GM12878 (cell line): ENCODE data around the gene AFG1L. TPM values are rescaled to one million over a fixed set of nuclear protein-coding genes. Genes with fewer than 3 reads are reported as not detected.

ENCODE experiments used
- ATF7 ChIP-seq: fragments of 450-650 bp; IDR thresholded peaks from 2 replicates; pipeline ENCODE4 v1.6.1; 2016; ENCODE audit warnings: low read depth, mild to moderate bottlenecking
- BACH1 ChIP-seq: fragments of 450-650 bp; IDR thresholded peaks from 2 replicates; pipeline ENCODE4 v1.6.1; 2017; ENCODE audit warnings: mild to moderate bottlenecking, borderline replicate concordance
- CREB1 ChIP-seq: IDR thresholded peaks from 2 replicates; pipeline ENCODE4 v1.6.1; 2012; ENCODE audit warnings: low read depth, mild to moderate bottlenecking, inconsistent platforms
- ESRRA ChIP-seq: IDR thresholded peaks from 2 replicates; pipeline ENCODE4 v1.6.1; 2012; ENCODE audit warnings: mild to moderate bottlenecking, low read length, improper control_type of control experiment
- HDGF ChIP-seq: fragments of 450-650 bp; IDR thresholded peaks from 2 replicates; pipeline ENCODE4 v1.6.1; 2016; ENCODE audit warnings: antibody characterized with exemption
- JUNB ChIP-seq: IDR thresholded peaks from 2 replicates; pipeline ENCODE4 v1.6.1; 2016; ENCODE audit warnings: antibody characterized with exemption, mild to moderate bottlenecking
- PML ChIP-seq: IDR thresholded peaks from 2 replicates; pipeline ENCODE4 v1.6.1; 2012; ENCODE audit warnings: low read length, inconsistent platforms
- POU2F2 ChIP-seq: IDR thresholded peaks from 3 replicates; pipeline ENCODE4 v1.6.1; 2011; ENCODE audit warnings: low read depth, mild to moderate bottlenecking, low read length, borderline replicate concordance
- RAD51 ChIP-seq: fragments of 450-650 bp; IDR thresholded peaks from 2 replicates; pipeline ENCODE4 v1.6.1; 2016; ENCODE audit warnings: moderate library complexity, mild to moderate bottlenecking, inconsistent platforms
- RUNX3 ChIP-seq: IDR thresholded peaks from 2 replicates; pipeline ENCODE4 v1.6.1; 2012; ENCODE audit warnings: low read length, inconsistent platforms
- SMAD1 ChIP-seq: fragments of 450-650 bp; IDR thresholded peaks from 2 replicates; pipeline ENCODE4 v1.6.1; 2018; ENCODE audit warnings: mild to moderate bottlenecking, low read depth; ENCODE audit not compliant: partially characterized antibody
- SMAD5 ChIP-seq: IDR thresholded peaks from 2 replicates; pipeline ENCODE4 v1.6.1; 2016; ENCODE audit warnings: antibody characterized with exemption, low read depth
- SMC3 ChIP-seq: IDR thresholded peaks from 2 replicates; pipeline ENCODE4 v1.6.1; 2011; ENCODE audit warnings: low read length, improper control_type of control experiment, borderline replicate concordance
- SPI1 ChIP-seq: IDR thresholded peaks from 2 replicates; pipeline ENCODE4 v1.6.1; 2011; ENCODE audit warnings: low read depth, mild to moderate bottlenecking, low read length, moderate library complexity, borderline replicate concordance; ENCODE audit not compliant: insufficient read depth
- SRF ChIP-seq, 2 experiments: IDR thresholded peaks; 2 replicates each; pipeline ENCODE4 v1.6.1; 2011; ENCODE audit warnings: low read depth in 2 of 2, low read length in 2 of 2, mild to moderate bottlenecking in 1 of 2, moderate library complexity in 1 of 2
- ZNF384 ChIP-seq: IDR thresholded peaks from 2 replicates; pipeline ENCODE4 v1.6.1; 2012; ENCODE audit warnings: low read depth, mild to moderate bottlenecking, low read length, improper control_type of control experiment, borderline replicate concordance
- ZSCAN29 ChIP-seq: fragments of 450-650 bp; IDR thresholded peaks from 2 replicates; pipeline ENCODE4 v1.6.1; 2017; ENCODE audit warnings: mild to moderate bottlenecking, moderate library complexity
- polyA plus RNA-seq, 11 experiments: library from polyadenylated mRNA; depleted of rRNA in 4 of 11; unstranded in 6 of 11; stranded (reverse) in 5 of 11; fragments of >200 nt; fragmentation: Nextera tagmentation in 4 of 11; fragmentation: Illumina TruSeq in 1 of 11; extraction: Ambion mirVana in 4 of 11; extraction: Trizol in 1 of 11; gene quantifications; 1 replicate in 1 of 11; 2 replicates in 10 of 11; pipeline versions ENCODE4 v1.2.1 to v1.2.3, GENCODE V29; 2011 to 2016; ENCODE audit warnings: inconsistent platforms in 2 of 11, missing spikeins in 2 of 11, low read depth in 1 of 11
- total RNA-seq, 4 experiments: library from RNA; depleted of rRNA in 3 of 4; stranded (reverse); fragments of >200 nt in 3 of 4; fragmentation: Illumina TruSeq in 1 of 4; extraction: Trizol in 1 of 4; gene quantifications; 2 replicates each; pipeline versions ENCODE4 v1.2.1 to v1.2.3, GENCODE V29; 2013 to 2021
- TF ChIP-seq, protein P1 (sequence below): fragments of 450-650 bp; IDR thresholded peaks from 2 replicates; pipeline ENCODE4 v1.6.1; 2017; ENCODE audit warnings: mild to moderate bottlenecking
- TF ChIP-seq, protein P2 (sequence below): fragments of 450-650 bp; IDR thresholded peaks from 2 replicates; pipeline ENCODE4 v1.6.1; 2017; ENCODE audit warnings: low read depth, mild to moderate bottlenecking, moderate library complexity
- TF ChIP-seq, protein P3 (sequence below): IDR thresholded peaks from 2 replicates; pipeline ENCODE4 v1.6.1; 2012; ENCODE audit warnings: low read depth, low read length, improper control_type of control experiment
- TF ChIP-seq, protein P4 (sequence below): IDR thresholded peaks from 2 replicates; pipeline ENCODE4 v1.6.1; 2011; ENCODE audit warnings: low read depth, mild to moderate bottlenecking, low read length, moderate library complexity, borderline replicate concordance; ENCODE audit errors: extremely low read depth
- TF ChIP-seq, protein P5 (sequence below): fragments of 450-650 bp; IDR thresholded peaks from 2 replicates; pipeline ENCODE4 v1.6.1; 2016; ENCODE audit warnings: mild to moderate bottlenecking
- TF ChIP-seq, protein P6 (sequence below), 3 experiments: IDR thresholded peaks in 2 of 3; conservative IDR thresholded peaks in 1 of 3; 2 replicates each; pipeline ENCODE4 v1.5.1; 2011; ENCODE audit warnings: low read depth in 3 of 3, low read length in 3 of 3, mild to moderate bottlenecking in 3 of 3, control low read depth in 2 of 3, moderate library complexity in 2 of 3, inconsistent platforms in 1 of 3, mixed read lengths in 1 of 3; ENCODE audit not compliant: control insufficient read depth in 2 of 3, insufficient read depth in 1 of 3; ENCODE audit errors: extremely low read depth in 1 of 3

The AFG1L gene
- total and polyA plus RNA-seq, 10 of the 15 experiments (the other 5 are each of a cell fraction or from before 2014, with no cell fraction given) = 2.3 to 9.0 (median 4.3) TPM

DNA sequence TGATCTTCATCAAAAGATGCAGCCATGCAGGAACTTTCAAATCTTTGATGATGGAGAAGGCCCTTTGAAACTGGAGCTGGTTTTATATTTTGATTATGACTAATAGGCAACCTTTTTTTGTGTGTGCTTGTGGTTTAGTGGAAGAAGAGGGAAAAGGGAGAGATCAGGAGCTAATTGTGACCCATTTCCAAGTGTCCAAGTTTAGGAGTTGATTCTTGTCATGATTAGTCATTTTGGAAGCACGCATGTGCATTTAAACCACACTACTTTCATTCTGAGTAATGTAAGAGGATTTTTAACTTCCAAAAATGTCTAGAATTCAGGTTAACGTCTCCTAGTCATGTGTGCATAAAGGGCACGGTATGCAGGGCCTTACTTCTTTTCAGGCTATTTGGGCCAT, 269.3 kb downstream of the AFG1L start (continued):
- TF ChIP-seq, protein P1, sequence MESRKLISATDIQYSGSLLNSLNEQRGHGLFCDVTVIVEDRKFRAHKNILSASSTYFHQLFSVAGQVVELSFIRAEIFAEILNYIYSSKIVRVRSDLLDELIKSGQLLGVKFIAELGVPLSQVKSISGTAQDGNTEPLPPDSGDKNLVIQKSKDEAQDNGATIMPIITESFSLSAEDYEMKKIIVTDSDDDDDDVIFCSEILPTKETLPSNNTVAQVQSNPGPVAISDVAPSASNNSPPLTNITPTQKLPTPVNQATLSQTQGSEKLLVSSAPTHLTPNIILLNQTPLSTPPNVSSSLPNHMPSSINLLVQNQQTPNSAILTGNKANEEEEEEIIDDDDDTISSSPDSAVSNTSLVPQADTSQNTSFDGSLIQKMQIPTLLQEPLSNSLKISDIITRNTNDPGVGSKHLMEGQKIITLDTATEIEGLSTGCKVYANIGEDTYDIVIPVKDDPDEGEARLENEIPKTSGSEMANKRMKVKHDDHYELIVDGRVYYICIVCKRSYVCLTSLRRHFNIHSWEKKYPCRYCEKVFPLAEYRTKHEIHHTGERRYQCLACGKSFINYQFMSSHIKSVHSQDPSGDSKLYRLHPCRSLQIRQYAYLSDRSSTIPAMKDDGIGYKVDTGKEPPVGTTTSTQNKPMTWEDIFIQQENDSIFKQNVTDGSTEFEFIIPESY = no peak
- TF ChIP-seq SRF (IDR thresholded peaks at IDR 0.05; ENCODE audit: low read depth in 2 of 2, low read length in 2 of 2) (0 out of 4 replicates have a peak, but pooled peaks of 1 of the 2 experiments have one; percentile 57), CREB1 (peak; percentile 70; the same call in 1 of the 2 replicates), PML (peak; percentile 66), ESRRA (no peak), RAD51 (peak; percentile 54), POU2F2 (peak; percentile 89), BACH1 (peak; percentile 87), JUNB (peak; percentile 100), ZSCAN29 (no peak), ZNF384 (no peak), SMAD1 (no peak), SMAD5 (no peak), HDGF (no peak), RUNX3 (peak; percentile 100), SMC3 (no peak), SPI1 (no peak), ATF7 (peak; percentile 65)
- TF ChIP-seq, protein P2, sequence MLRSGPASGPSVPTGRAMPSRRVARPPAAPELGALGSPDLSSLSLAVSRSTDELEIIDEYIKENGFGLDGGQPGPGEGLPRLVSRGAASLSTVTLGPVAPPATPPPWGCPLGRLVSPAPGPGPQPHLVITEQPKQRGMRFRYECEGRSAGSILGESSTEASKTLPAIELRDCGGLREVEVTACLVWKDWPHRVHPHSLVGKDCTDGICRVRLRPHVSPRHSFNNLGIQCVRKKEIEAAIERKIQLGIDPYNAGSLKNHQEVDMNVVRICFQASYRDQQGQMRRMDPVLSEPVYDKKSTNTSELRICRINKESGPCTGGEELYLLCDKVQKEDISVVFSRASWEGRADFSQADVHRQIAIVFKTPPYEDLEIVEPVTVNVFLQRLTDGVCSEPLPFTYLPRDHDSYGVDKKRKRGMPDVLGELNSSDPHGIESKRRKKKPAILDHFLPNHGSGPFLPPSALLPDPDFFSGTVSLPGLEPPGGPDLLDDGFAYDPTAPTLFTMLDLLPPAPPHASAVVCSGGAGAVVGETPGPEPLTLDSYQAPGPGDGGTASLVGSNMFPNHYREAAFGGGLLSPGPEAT = peak; percentile 91
- TF ChIP-seq, protein P3, sequence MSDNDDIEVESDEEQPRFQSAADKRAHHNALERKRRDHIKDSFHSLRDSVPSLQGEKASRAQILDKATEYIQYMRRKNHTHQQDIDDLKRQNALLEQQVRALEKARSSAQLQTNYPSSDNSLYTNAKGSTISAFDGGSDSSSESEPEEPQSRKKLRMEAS = no peak
- TF ChIP-seq, protein P4, sequence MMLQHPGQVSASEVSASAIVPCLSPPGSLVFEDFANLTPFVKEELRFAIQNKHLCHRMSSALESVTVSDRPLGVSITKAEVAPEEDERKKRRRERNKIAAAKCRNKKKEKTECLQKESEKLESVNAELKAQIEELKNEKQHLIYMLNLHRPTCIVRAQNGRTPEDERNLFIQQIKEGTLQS = no peak
- TF ChIP-seq, protein P5, sequence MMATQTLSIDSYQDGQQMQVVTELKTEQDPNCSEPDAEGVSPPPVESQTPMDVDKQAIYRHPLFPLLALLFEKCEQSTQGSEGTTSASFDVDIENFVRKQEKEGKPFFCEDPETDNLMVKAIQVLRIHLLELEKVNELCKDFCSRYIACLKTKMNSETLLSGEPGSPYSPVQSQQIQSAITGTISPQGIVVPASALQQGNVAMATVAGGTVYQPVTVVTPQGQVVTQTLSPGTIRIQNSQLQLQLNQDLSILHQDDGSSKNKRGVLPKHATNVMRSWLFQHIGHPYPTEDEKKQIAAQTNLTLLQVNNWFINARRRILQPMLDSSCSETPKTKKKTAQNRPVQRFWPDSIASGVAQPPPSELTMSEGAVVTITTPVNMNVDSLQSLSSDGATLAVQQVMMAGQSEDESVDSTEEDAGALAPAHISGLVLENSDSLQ = no peak
- TF ChIP-seq, protein P6, sequence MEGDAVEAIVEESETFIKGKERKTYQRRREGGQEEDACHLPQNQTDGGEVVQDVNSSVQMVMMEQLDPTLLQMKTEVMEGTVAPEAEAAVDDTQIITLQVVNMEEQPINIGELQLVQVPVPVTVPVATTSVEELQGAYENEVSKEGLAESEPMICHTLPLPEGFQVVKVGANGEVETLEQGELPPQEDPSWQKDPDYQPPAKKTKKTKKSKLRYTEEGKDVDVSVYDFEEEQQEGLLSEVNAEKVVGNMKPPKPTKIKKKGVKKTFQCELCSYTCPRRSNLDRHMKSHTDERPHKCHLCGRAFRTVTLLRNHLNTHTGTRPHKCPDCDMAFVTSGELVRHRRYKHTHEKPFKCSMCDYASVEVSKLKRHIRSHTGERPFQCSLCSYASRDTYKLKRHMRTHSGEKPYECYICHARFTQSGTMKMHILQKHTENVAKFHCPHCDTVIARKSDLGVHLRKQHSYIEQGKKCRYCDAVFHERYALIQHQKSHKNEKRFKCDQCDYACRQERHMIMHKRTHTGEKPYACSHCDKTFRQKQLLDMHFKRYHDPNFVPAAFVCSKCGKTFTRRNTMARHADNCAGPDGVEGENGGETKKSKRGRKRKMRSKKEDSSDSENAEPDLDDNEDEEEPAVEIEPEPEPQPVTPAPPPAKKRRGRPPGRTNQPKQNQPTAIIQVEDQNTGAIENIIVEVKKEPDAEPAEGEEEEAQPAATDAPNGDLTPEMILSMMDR (IDR thresholded peaks at IDR 0.05 in 2 of 3, conservative IDR thresholded peaks at IDR 0.05 in 1 of 3; ENCODE audit: control insufficient read depth in 2 of 3, extremely low read depth in 1 of 3, insufficient read depth in 1 of 3, low read depth in 3 of 3, low read length in 3 of 3) = no peak
